Progenitor cell of endocrine pancreas (in vitro differentiated cells): Measurements from ENCODE around the gene TRMT61B. TPM values are rescaled to one million over a fixed set of nuclear protein-coding genes. Genes with fewer than 3 reads are reported as not detected.

Experiments
- DNase-seq: peaks from one replicate; pipeline ENCODE4 v3.0.0; 2021; ENCODE audit warnings: low spot score; ENCODE audit not compliant: unreplicated experiment
- H3K27ac Mint-ChIP-seq: 2 replicates; pipeline ENCODE4 v1.8.0; 2021; ENCODE audit warnings: mild to moderate bottlenecking, moderate library complexity, mixed read lengths
- H3K27me3 Mint-ChIP-seq: 2 replicates; pipeline ENCODE4 v1.8.0; 2021; ENCODE audit warnings: mixed read lengths
- H3K36me3 Mint-ChIP-seq: 2 replicates; pipeline ENCODE4 v1.8.0; 2022; ENCODE audit warnings: mixed read lengths; ENCODE audit not compliant: insufficient read depth
- H3K4me1 Mint-ChIP-seq: 2 replicates; pipeline ENCODE4 v1.8.0; 2021; ENCODE audit warnings: low read depth, mixed read lengths
- H3K4me3 Mint-ChIP-seq: 2 replicates; pipeline ENCODE4 v1.8.0; 2021; ENCODE audit warnings: low read depth, mild to moderate bottlenecking, moderate library complexity, mixed read lengths
- H3K9me3 Mint-ChIP-seq: 2 replicates; pipeline ENCODE4 v1.8.0; 2021; ENCODE audit warnings: low read depth, mixed read lengths
- CTCF ChIP-seq: fragments of 200-600 bp; sonication (generic); IDR thresholded peaks from one replicate; pipeline ENCODE4 v1.5.0; 2021; ENCODE audit warnings: antibody characterized with exemption, mild to moderate bottlenecking; ENCODE audit not compliant: unreplicated experiment
- total RNA-seq: library from RNA; stranded (reverse); gene quantifications from 2 replicates; pipeline ENCODE4 v1.2.1, GENCODE V29; 2021

TRMT61B gene
- total RNA-seq, 1 donor from 2014 or later: 26.0 TPM

- Mint-ChIP-seq H3K27me3 (no peaks in the 10 kb centered on the region), H3K9me3 (no peaks in the 10 kb centered on the region), H3K4me3 (no peak overlapping the region), H3K36me3 (peaks cover 29% of the 10 kb centered on the region), H3K27ac (no peak overlapping the region), H3K4me1 (peaks cover 3% of the 10 kb centered on the region)
- TF ChIP-seq CTCF: no peak
- no peak for DNase-seq
Observed at GRCh38 chr2:28906376-28906775, 36.3 kb upstream of the TRMT61B start.

- Mint-ChIP-seq H3K4me3 (no peak overlapping the region), H3K9me3 (no peaks in the 10 kb centered on the region), H3K27me3 (no peaks in the 10 kb centered on the region), H3K36me3 (peaks cover 29% of the 10 kb centered on the region), H3K4me1 (peaks cover 3% of the 10 kb centered on the region), H3K27ac (no peak overlapping the region)
- no peak for TF ChIP-seq CTCF
- no peak for DNase-seq
Observed at GRCh38 chr2:28905533-28905932, 35.4 kb upstream of the TRMT61B start.

GRCh38 chr2:28904802-28905457 is 34.8 kb upstream of the TRMT61B start:
- H3K4me3 Mint-ChIP-seq: no peak overlapping the region
- peaks cover 26% of the 10 kb centered on the region for H3K36me3 Mint-ChIP-seq
- H3K9me3 Mint-ChIP-seq: no peaks in the 10 kb centered on the region
- no peak for TF ChIP-seq CTCF
- no peak overlapping the region for H3K27ac Mint-ChIP-seq
- H3K27me3 Mint-ChIP-seq: no peaks in the 10 kb centered on the region
- no peak for DNase-seq
- peaks cover 3% of the 10 kb centered on the region for H3K4me1 Mint-ChIP-seq

GRCh38 chr2:28904295-28904694 is 34.2 kb upstream of the TRMT61B start:
- H3K9me3 Mint-ChIP-seq: no peaks in the 10 kb centered on the region
- H3K27ac Mint-ChIP-seq: no peak overlapping the region
- H3K36me3 Mint-ChIP-seq: peaks cover 20% of the 10 kb centered on the region

GRCh38 chr2:28902584-28902983 is 32.5 kb upstream of the TRMT61B start:
- no peak overlapping the region for H3K4me3 Mint-ChIP-seq
- H3K9me3 Mint-ChIP-seq: no peaks in the 10 kb centered on the region
- peaks cover 17% of the 10 kb centered on the region for H3K4me1 Mint-ChIP-seq
- no peak for TF ChIP-seq CTCF
- peak overlapping the region; percentile 16 for H3K27ac Mint-ChIP-seq
- DNase-seq: no peak
- peaks cover 13% of the 10 kb centered on the region for H3K36me3 Mint-ChIP-seq
- no peaks in the 10 kb centered on the region for H3K27me3 Mint-ChIP-seq

More at GRCh38 chr2:28904295-28904694, 34.2 kb upstream of the TRMT61B start:
- TF ChIP-seq CTCF: no peak
- Mint-ChIP-seq H3K4me3 (no peak overlapping the region), H3K4me1 (peaks cover 3% of the 10 kb centered on the region), H3K27me3 (no peaks in the 10 kb centered on the region)
- DNase-seq: no peak
